Measurements from ENCODE around the gene PHACTR4.

DNA sequence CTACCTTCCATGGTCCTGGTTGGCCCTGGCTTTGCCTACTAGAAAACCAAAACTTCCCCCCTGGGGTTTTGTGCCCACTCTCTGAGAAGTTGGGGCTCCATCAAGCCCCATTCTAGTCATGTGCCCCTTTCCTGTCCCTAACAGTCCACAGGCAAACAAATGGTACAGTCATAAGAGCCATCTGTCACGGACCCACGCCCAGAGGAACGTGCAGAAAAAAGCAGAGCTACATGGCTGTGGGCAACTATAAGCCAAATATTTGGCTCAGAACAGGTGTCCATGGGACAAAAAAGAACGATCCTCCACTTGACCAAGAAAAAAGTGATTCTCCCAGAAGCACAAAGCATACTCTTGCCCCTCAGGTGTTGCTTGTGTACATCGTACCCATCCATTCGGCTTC, 168.7 kb downstream of the PHACTR4 start:
- TF ChIP-seq, protein P1, sequence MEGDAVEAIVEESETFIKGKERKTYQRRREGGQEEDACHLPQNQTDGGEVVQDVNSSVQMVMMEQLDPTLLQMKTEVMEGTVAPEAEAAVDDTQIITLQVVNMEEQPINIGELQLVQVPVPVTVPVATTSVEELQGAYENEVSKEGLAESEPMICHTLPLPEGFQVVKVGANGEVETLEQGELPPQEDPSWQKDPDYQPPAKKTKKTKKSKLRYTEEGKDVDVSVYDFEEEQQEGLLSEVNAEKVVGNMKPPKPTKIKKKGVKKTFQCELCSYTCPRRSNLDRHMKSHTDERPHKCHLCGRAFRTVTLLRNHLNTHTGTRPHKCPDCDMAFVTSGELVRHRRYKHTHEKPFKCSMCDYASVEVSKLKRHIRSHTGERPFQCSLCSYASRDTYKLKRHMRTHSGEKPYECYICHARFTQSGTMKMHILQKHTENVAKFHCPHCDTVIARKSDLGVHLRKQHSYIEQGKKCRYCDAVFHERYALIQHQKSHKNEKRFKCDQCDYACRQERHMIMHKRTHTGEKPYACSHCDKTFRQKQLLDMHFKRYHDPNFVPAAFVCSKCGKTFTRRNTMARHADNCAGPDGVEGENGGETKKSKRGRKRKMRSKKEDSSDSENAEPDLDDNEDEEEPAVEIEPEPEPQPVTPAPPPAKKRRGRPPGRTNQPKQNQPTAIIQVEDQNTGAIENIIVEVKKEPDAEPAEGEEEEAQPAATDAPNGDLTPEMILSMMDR (IDR thresholded peaks at IDR 0.05): no peak
- no peak for TF ChIP-seq POLR2A (IDR thresholded peaks at IDR 0.05)
